ENCODE measurements around the gene ENTR1.
"Not testable (repeated sequence)": the region's sequence is repeated elsewhere in the genome, so short reads cannot be mapped to it uniquely, and the experiment has no call there.

The ENTR1 gene

DNA sequence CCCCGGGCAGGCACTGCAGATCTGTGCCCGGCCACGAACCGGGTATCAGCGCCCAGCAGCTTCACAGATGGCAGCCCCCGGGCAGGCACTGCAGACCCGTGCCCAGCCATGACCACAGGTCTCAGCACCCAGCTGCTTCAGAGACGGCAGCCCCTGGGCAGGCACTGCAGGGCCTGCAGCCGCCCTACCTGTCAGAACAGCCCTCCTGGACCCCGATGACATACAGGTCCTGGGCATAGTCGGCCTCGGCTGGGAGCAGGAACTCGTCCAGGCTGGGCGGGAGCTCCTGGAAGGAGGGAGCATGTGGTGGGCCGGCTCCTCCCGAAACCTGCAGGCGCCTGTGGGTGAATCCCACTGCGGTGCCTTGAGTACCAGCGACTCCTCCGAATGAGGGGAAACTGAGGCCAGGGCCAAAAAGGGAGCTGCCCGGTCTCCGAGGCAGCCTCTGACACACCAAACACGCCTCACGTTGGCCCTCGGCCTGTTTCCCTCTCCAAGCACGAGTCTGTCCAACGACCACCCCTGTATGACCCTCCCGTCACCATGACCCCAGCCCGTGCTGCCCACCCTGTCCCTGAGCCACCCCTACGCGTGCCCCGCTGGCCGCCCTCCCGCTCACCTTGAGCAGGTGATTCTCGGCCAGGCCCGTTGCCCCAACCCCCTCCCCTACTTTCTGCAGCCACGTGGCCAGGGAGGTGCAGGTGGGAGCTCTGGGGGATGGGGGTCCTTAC is 23.6 kb upstream of the ENTR1 start:
- Mint-ChIP-seq H3K4me3 (no peak overlapping the region), H3K27me3 (no peaks in the 10 kb centered on the region), H3K9me3 (no peaks in the 10 kb centered on the region), H3K4me1 (ENCODE audit: low read depth in 2 of 2) (peaks cover 23 to 27% of the 10 kb centered on the region in 2 donors), H3K36me3 (ENCODE audit: insufficient read depth) (peaks cover 15% of the 10 kb centered on the region), H3K27ac (no peak overlapping the region)
- DNase-seq (no peak), ATAC-seq (replicated peaks) (no peak)

GRCh38 chr9:136433043-136433715 is 22.8 kb upstream of the ENTR1 start:
- Mint-ChIP-seq H3K9me3 (no peaks in the 10 kb centered on the region), H3K27me3 (no peaks in the 10 kb centered on the region), H3K4me3 (no peak overlapping the region), H3K4me1 (ENCODE audit: low read depth in 2 of 2) (peaks cover 19 to 24% of the 10 kb centered on the region in 2 donors), H3K27ac (no peak overlapping the region), H3K36me3 (ENCODE audit: insufficient read depth) (peaks cover 18% of the 10 kb centered on the region)
- DNase-seq (no peak), ATAC-seq (replicated peaks) (no peak)

DNA sequence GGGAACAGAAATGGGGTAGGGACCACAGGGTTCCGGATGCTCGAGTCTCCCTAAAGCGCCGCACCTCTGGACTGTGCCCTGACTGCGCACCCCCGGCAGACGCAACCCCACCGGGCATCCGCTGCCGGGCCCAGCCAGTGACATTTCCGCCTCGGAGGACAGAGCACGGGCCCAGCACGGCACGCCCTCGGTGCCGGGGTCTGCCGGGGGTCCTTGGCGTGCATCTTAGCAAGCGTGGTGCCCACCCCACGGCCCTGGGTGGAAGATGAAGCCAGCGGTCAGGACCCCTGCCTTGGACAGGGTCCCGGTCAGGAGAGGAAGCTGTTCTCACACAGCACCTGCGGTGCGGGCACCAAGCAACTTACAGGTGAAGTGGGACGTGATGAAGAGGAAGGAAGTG is 22.2 kb upstream of the ENTR1 start:
- no peak for DNase-seq
- peaks cover 18% of the 10 kb centered on the region for H3K36me3 Mint-ChIP-seq (ENCODE audit: insufficient read depth)
- H3K4me1 Mint-ChIP-seq (ENCODE audit: low read depth in 2 of 2): peaks cover 17 to 20% of the 10 kb centered on the region in 2 donors
- H3K27ac Mint-ChIP-seq: no peak overlapping the region
- no peak for ATAC-seq (replicated peaks)
- H3K27me3 Mint-ChIP-seq: no peaks in the 10 kb centered on the region
- no peaks in the 10 kb centered on the region for H3K9me3 Mint-ChIP-seq
- no peak overlapping the region for H3K4me3 Mint-ChIP-seq

GRCh38 chr9:136431782-136432350 is 21.5 kb upstream of the ENTR1 start:
- Mint-ChIP-seq H3K4me3 (no peak overlapping the region), H3K9me3 (no peaks in the 10 kb centered on the region), H3K4me1 (ENCODE audit: low read depth in 2 of 2) (peaks cover 10 to 13% of the 10 kb centered on the region in 2 donors), H3K36me3 (ENCODE audit: insufficient read depth) (peaks cover 18% of the 10 kb centered on the region), H3K27ac (no peak overlapping the region), H3K27me3 (no peaks in the 10 kb centered on the region)
- ATAC-seq (replicated peaks): no peak
- DNase-seq: no peak

- DNase-seq: no peak
- Mint-ChIP-seq H3K4me1 (ENCODE audit: low read depth in 2 of 2) (peaks cover 0 to 4% of the 10 kb centered on the region in 2 donors), H3K36me3 (ENCODE audit: insufficient read depth) (peaks cover 15% of the 10 kb centered on the region), H3K9me3 (no peaks in the 10 kb centered on the region), H3K4me3 (no peak overlapping the region), H3K27me3 (no peaks in the 10 kb centered on the region), H3K27ac (no peak overlapping the region)
- no peak for ATAC-seq (replicated peaks)
These were observed 20.3 kb upstream of the ENTR1 start for GRCh38 chr9:136430588-136431234.

DNA sequence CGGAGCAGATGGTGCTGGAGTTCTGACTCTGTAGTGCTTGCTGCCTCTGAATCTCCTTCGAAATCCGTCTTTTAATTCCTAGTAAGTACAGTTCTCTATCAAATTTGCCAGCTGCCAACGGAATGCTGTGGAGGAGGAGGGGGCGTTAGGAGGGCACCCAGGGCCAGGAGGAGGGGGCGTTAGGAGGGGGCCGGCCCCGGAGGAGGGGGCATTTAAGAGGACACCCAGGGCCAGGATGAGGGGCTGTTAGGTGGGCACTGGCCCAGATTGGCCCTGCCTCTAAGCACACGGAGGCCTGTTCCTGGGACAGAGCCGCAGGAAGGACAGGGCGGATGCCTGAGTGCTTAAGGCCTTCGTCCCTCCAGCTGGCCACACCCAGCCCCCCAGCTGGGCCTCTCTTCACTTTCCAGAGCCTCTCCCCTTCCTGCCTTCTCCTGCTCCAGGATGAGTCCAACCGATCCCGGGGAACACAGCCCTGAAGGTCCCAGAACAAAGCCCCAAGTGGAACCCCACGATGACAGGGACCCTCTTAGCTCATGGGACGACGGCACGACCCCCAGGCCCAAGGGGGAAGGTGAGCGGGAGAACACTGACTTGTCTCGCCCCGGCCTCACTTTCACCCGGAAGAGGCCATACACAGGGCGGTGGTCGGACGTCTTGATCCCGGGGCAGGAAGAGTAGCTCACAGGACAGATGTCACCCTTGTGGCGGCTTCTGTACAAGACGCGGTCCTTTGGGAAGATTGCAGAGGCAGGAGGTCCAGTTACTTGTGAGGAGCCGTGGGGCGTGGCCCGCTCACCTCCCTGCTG is 19.5 kb upstream of the ENTR1 start:
- no peaks in the 10 kb centered on the region for H3K4me1 Mint-ChIP-seq (ENCODE audit: low read depth in 2 of 2)
- DNase-seq: no peak
- H3K9me3 Mint-ChIP-seq: no peaks in the 10 kb centered on the region
- no peak overlapping the region for H3K4me3 Mint-ChIP-seq
- no peaks in the 10 kb centered on the region for H3K27me3 Mint-ChIP-seq
- H3K36me3 Mint-ChIP-seq (ENCODE audit: insufficient read depth): peaks cover 21% of the 10 kb centered on the region
- no peak for ATAC-seq (replicated peaks)
- peak overlapping the region in 1 of 2 donors; percentile 42 for H3K27ac Mint-ChIP-seq

DNA sequence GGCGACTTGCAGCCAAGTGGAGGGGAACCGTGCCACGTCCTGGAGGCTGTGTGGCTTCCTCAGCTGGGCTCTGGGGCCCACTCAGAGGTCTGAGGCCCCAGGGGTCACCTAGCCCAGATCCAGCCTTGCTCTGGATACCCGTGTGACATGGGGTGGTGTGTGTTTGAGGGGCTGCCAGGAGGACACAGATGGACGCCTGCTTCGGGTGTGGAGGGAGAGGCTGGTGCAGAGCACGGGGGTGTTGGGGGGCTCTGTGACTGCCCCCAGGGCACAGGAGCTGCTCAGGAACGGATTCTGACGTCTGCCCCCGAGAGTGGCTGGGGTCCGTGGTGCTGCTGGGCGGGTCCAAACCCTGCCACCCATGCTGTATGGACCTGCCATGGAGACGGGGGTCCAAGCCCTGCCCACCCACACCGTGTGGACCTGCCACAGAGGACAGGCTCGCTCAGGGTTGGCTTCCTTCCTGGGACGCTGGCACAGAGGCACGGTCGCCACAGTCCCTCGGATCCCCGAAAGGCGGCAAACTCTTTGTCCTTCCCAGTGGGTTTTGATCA is 18.7 kb upstream of the ENTR1 start:
- no peaks in the 10 kb centered on the region for H3K9me3 Mint-ChIP-seq
- no peak overlapping the region for H3K27ac Mint-ChIP-seq
- H3K4me1 Mint-ChIP-seq (ENCODE audit: low read depth in 2 of 2): no peaks in the 10 kb centered on the region
- H3K27me3 Mint-ChIP-seq: no peaks in the 10 kb centered on the region
- H3K36me3 Mint-ChIP-seq (ENCODE audit: insufficient read depth): peaks cover 26% of the 10 kb centered on the region
- H3K4me3 Mint-ChIP-seq: no peak overlapping the region
- no peak for ATAC-seq (replicated peaks)
- no peak for DNase-seq

GRCh38 chr9:136426787-136427186 is 16.4 kb upstream of the ENTR1 start:
- H3K36me3 Mint-ChIP-seq (ENCODE audit: insufficient read depth): peaks cover 43% of the 10 kb centered on the region

GRCh38 chr9:136425367-136425766 is 15.0 kb upstream of the ENTR1 start:
- Mint-ChIP-seq H3K27ac (peak overlapping the region in 1 of 2 donors; percentile 6), H3K36me3 (ENCODE audit: insufficient read depth) (peaks cover 53% of the 10 kb centered on the region)
- not testable (repeated sequence) for H3K4me3 Mint-ChIP-seq; H3K4me1 Mint-ChIP-seq (ENCODE audit: low read depth in 2 of 2); ATAC-seq (replicated peaks); DNase-seq; H3K27me3 Mint-ChIP-seq; H3K9me3 Mint-ChIP-seq

More at GRCh38 chr9:136426787-136427186, 16.4 kb upstream of the ENTR1 start:
- Mint-ChIP-seq H3K27ac (no peak overlapping the region), H3K4me1 (ENCODE audit: low read depth in 2 of 2) (no peaks in the 10 kb centered on the region), H3K9me3 (no peaks in the 10 kb centered on the region), H3K27me3 (no peaks in the 10 kb centered on the region), H3K4me3 (no peak overlapping the region)
- ATAC-seq (replicated peaks) (no peak), DNase-seq (no peak)

- H3K27me3 Mint-ChIP-seq: no peaks in the 10 kb centered on the region
These were observed 14.4 kb upstream of the ENTR1 start for GRCh38 chr9:136424750-136425362.

DNA sequence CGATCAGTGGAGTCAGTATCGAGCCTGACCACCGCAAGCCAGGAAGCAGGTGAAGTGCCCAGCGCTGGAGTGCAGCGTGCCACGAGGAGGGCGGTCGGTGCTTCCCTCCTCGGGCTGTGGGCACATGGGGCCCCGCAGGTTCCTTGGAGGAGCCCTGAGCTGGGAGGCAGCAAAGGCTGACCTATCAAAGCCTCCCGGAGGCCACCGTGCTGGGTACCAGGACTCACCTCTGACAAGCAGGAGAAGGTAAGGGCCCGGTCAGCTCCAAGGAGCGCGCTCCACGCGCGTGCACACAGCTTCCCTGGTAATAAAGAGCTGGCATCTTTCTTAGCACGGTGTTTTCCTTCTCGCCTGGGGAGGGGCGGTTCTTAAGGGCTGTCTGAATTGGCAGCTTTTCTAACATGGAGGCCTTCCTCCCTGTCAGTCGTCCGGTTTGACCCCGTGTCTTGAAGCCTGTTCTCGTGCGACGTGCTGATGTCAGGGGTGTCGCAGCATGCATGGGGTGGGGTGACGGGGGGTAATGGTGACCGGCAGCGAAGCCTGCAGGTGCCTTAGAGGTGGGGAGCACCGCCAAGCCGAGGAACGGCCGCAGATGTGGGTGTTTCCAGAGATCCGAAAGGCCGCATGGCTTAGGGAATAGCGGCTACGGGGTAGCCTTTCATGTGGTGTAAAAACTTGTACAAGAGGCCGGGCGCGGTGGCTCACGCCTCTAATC is 13.2 kb upstream of the ENTR1 start:
- no peak for ATAC-seq (replicated peaks)
- Mint-ChIP-seq H3K4me3 (no peak overlapping the region), H3K27ac (peak overlapping the region in 1 of 2 donors; percentile 57), H3K36me3 (ENCODE audit: insufficient read depth) (peaks cover 60% of the 10 kb centered on the region), H3K27me3 (no peaks in the 10 kb centered on the region), H3K4me1 (ENCODE audit: low read depth in 2 of 2) (peaks cover 0 to 2% of the 10 kb centered on the region in 2 donors), H3K9me3 (no peaks in the 10 kb centered on the region)
- no peak for DNase-seq

More at GRCh38 chr9:136424750-136425362, 14.4 kb upstream of the ENTR1 start:
- H3K36me3 Mint-ChIP-seq (ENCODE audit: insufficient read depth): peaks cover 58% of the 10 kb centered on the region
- peak overlapping the region in 1 of 2 donors; percentile 6 for H3K27ac Mint-ChIP-seq
- no peak overlapping the region for H3K4me3 Mint-ChIP-seq
- H3K9me3 Mint-ChIP-seq: no peaks in the 10 kb centered on the region
- DNase-seq (no peak), ATAC-seq (replicated peaks) (no peak)
- no peaks in the 10 kb centered on the region for H3K4me1 Mint-ChIP-seq (ENCODE audit: low read depth in 2 of 2)

- no peak overlapping the region for H3K4me3 Mint-ChIP-seq
- no peak for DNase-seq
- ATAC-seq (replicated peaks): no peak
- no peaks in the 10 kb centered on the region for H3K9me3 Mint-ChIP-seq
- H3K4me1 Mint-ChIP-seq (ENCODE audit: low read depth in 2 of 2): peaks cover 0 to 3% of the 10 kb centered on the region in 2 donors
- H3K36me3 Mint-ChIP-seq (ENCODE audit: insufficient read depth): peaks cover 62% of the 10 kb centered on the region
- H3K27ac Mint-ChIP-seq: no peak overlapping the region
- no peaks in the 10 kb centered on the region for H3K27me3 Mint-ChIP-seq
These were observed 12.5 kb upstream of the ENTR1 start for GRCh38 chr9:136422876-136423275.

Measured in effector memory CD8-positive, alpha-beta T cell (primary cell).